Measurements from ENCODE around the gene TUBB6. TPM values are rescaled to one million over a fixed set of nuclear protein-coding genes. Genes with fewer than 3 reads are reported as not detected.
A peak's percentile ranks its signal among the peaks of the same experiment; 100 is the strongest.

Gene TUBB6
- total and polyA plus RNA-seq, 11 donors = 64.8 to 800 (median 126) TPM

GRCh38 chr18:12317664-12318333 is 9.8 kb downstream of the TUBB6 start:
- intact Hi-C loops (cut with DNase I) = loop anchor here in 2 of 10 donors (5.0 kb wide), 2 partner anchors 40 to 55 kb away; no protein-coding TSS in a partner anchor

DNA sequence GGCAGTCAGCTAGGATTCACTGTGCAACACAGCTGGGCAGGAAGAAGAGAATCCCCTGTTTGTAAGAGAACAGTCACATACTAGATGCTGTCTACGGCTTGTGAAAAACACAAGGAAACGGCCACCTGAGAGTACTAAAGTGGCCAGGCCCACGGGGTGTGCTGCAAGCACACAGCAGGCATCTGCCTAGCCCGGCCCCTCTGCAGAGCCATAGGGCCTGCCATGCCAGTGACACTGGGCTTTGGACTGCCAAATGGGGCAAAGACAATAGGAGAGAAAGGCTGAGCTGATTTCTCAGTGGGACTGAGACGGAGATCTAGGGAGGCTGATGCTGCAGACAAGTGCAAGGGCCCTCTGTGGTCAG is 10.3 kb downstream of the TUBB6 start:
- ATAC-seq (peak; percentile 61 to 75 (median 68)), DNase-seq (peak in 1 of 5 donors; percentile 51)
- H3K27me3 ChIP-seq = no peaks in the 10 kb centered on the region
- H3K9me3 ChIP-seq = no peaks in the 10 kb centered on the region
- H3K4me1 ChIP-seq = peaks cover 0 to 72% (median 53%) of the 10 kb centered on the region in 12 donors
- 16 to 37% (median 29%) methylated on average over 5 of the region's 5 CpGs for WGBS, 4 donors
- intact Hi-C loops (cut with DNase I) = loop anchor here in 2 of 10 donors (5.0 kb wide), 2 partner anchors 41 to 54 kb away; no protein-coding TSS in a partner anchor
- TF ChIP-seq POLR2A (IDR thresholded peaks at IDR 0.05) = no peak
- TF ChIP-seq, protein P1, sequence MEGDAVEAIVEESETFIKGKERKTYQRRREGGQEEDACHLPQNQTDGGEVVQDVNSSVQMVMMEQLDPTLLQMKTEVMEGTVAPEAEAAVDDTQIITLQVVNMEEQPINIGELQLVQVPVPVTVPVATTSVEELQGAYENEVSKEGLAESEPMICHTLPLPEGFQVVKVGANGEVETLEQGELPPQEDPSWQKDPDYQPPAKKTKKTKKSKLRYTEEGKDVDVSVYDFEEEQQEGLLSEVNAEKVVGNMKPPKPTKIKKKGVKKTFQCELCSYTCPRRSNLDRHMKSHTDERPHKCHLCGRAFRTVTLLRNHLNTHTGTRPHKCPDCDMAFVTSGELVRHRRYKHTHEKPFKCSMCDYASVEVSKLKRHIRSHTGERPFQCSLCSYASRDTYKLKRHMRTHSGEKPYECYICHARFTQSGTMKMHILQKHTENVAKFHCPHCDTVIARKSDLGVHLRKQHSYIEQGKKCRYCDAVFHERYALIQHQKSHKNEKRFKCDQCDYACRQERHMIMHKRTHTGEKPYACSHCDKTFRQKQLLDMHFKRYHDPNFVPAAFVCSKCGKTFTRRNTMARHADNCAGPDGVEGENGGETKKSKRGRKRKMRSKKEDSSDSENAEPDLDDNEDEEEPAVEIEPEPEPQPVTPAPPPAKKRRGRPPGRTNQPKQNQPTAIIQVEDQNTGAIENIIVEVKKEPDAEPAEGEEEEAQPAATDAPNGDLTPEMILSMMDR (IDR thresholded peaks at IDR 0.05) = no peak
- H3K4me3 ChIP-seq = no peak overlapping the region
- H3K27ac ChIP-seq = peak overlapping the region; percentile 41 to 84 (median 64)
- peaks cover 0 to 88% (median 53%) of the 10 kb centered on the region in 9 donors for H3K36me3 ChIP-seq

More at GRCh38 chr18:12317664-12318333, 9.8 kb downstream of the TUBB6 start:
- H3K36me3 ChIP-seq = peaks cover 0 to 84% (median 53%) of the 10 kb centered on the region in 9 donors
- DNase-seq = peak in 1 of 5 donors; percentile 45
- peak overlapping the region; percentile 41 to 84 (median 64) for H3K27ac ChIP-seq
- WGBS, 4 donors = 32 to 42% (median 38%) methylated on average over 6 of the region's 6 CpGs
- H3K4me1 ChIP-seq = peaks cover 0 to 67% (median 55%) of the 10 kb centered on the region in 12 donors
- no peak overlapping the region for H3K4me3 ChIP-seq
- TF ChIP-seq, protein P1 (IDR thresholded peaks at IDR 0.05) = no peak
- TF ChIP-seq POLR2A (IDR thresholded peaks at IDR 0.05) = no peak
- H3K27me3 ChIP-seq = no peaks in the 10 kb centered on the region
- H3K9me3 ChIP-seq = no peaks in the 10 kb centered on the region
- peak; percentile 65 to 77 (median 76) for ATAC-seq

DNA sequence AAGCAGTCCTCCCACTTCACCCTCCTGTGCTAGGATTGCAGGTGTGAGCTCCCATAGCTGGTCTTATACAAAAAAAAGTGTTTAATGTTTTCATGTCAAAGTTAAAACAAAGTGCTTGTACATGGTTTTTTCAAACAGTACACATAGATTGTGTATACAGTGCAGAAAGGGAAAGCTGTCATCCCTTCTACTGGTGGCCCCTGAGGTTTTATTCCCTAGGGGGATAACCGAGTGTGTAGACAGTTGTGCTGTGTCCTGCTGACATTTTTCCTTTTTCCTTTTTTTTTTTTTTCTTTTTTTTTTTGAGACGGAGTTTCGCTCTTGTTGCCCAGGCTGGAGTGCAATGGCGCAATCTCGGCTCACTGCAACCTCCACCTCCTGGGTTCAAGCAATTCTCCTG is 10.8 kb downstream of the TUBB6 start:
- intact Hi-C loops (cut with DNase I) = loop anchor here in 2 of 10 donors (5.0 kb wide), 2 partner anchors 42 to 53 kb away; no protein-coding TSS in a partner anchor
- no peak overlapping the region for H3K4me3 ChIP-seq
- H3K27me3 ChIP-seq = no peaks in the 10 kb centered on the region
- ATAC-seq (no peak), DNase-seq (no peak)
- H3K27ac ChIP-seq = peak overlapping the region in 11 of 12 donors; percentile 52 to 84 (median 65)
- H3K36me3 ChIP-seq = peaks cover 0 to 88% (median 52%) of the 10 kb centered on the region in 9 donors
- WGBS, 4 donors = 73 to 78% (median 76%) methylated on average over 5 of the region's 5 CpGs
- no peak for TF ChIP-seq POLR2A (IDR thresholded peaks at IDR 0.05)
- TF ChIP-seq, protein P1 (IDR thresholded peaks at IDR 0.05) = no peak
- H3K4me1 ChIP-seq = peaks cover 0 to 67% (median 47%) of the 10 kb centered on the region in 12 donors
- no peaks in the 10 kb centered on the region for H3K9me3 ChIP-seq

DNA sequence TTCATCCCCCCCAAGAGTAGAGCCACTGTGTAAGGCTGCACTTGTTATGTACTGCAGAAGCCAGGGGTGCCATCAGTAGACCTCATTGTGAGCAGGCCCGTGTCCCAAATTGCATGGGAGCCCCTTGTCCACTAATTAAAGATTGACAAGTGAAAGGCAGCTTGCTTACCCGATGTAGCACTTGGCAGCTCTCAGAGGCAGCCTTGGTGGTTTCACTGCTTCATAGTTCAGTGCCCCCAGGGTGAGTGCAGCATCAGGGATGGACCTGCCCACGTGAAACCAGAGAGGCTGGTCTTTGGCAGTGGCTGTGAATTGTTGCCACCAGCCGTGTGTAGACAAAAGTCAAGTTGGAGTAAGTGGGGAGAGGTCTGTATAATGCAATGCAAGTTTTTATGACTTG is 13.3 kb downstream of the TUBB6 start:
- no peak overlapping the region for H3K4me3 ChIP-seq
- no peak for DNase-seq
- H3K4me1 ChIP-seq = peaks cover 0 to 45% (median 26%) of the 10 kb centered on the region in 12 donors
- 50 to 69% (median 55%) methylated on average over 4 of the region's 4 CpGs for WGBS, 4 donors
- intact Hi-C loops (cut with DNase I) = loop anchor here in 4 of 10 donors (10.0 kb wide), 2 partner anchors 53 to 623 kb away; partner anchors contain the start of genes AFG3L2 (in 3 of the 4) and SEH1L (in 1 of the 4)
- no peaks in the 10 kb centered on the region for H3K27me3 ChIP-seq
- TF ChIP-seq, protein P1 (IDR thresholded peaks at IDR 0.05) = no peak
- TF ChIP-seq POLR2A (IDR thresholded peaks at IDR 0.05) = no peak
- no peak for ATAC-seq
- H3K9me3 ChIP-seq = no peaks in the 10 kb centered on the region
- peak overlapping the region in 1 of 12 donors; percentile 38 for H3K27ac ChIP-seq
- peaks cover 9 to 90% (median 64%) of the 10 kb centered on the region in 9 donors for H3K36me3 ChIP-seq

All from heart left ventricle (tissue), 16 donors.